Stomach (tissue), 9 donors: ENCODE measurements around the gene LCTL. TPM values are rescaled to one million over a fixed set of nuclear protein-coding genes. Genes with fewer than 3 reads are reported as not detected.

Source experiments
- DNase-seq, 2 donors: peaks; one replicate each; pipeline versions ENCODE4 v3.0.0 to v3.0.0-alpha.2; 2013 to 2019
- H3K27ac ChIP-seq, 5 donors: fragments of 200-600 bp in 4 of 5; sonication (generic) in 4 of 5; one replicate each; pipeline ENCODE4 v1.5.1; 2013 to 2019; ENCODE audit warnings: mild to moderate bottlenecking in 1 of 5, moderate library complexity in 1 of 5
- H3K27me3 ChIP-seq, 3 donors: fragments of 200-600 bp; sonication (generic); one replicate each; pipeline ENCODE4 v1.5.1; 2017 to 2019; ENCODE audit warnings: mixed run types in 1 of 3
- H3K36me3 ChIP-seq, 4 donors: fragments of 200-600 bp; sonication (generic); 1 replicate in 3 of 4; 2 replicates in 1 of 4; pipeline ENCODE4 v1.5.1; 2016 to 2019
- H3K4me1 ChIP-seq, 4 donors: fragments of 200-600 bp; sonication (generic); one replicate each; pipeline ENCODE4 v1.5.1; 2016 to 2019
- H3K4me3 ChIP-seq, 4 donors: fragments of 200-600 bp; sonication (generic) in 3 of 4; one replicate each; pipeline ENCODE4 v1.5.1; 2016 to 2019; ENCODE audit warnings: mild to moderate bottlenecking in 1 of 4
- H3K9me3 ChIP-seq, 4 donors: fragments of 200-600 bp; sonication (generic); one replicate each; pipeline ENCODE4 v1.5.1; 2016 to 2019
- CTCF ChIP-seq, 7 experiments: fragments of 450-650 bp in 4 of 7; fragments of 200-600 bp in 3 of 7; sonication (generic) in 3 of 7; IDR thresholded peaks; one replicate each; pipeline ENCODE4 v1.5.1; 2016 to 2019; ENCODE audit warnings: antibody characterized with exemption in 7 of 7, control low read depth in 2 of 7, mild to moderate bottlenecking in 1 of 7
- EP300 ChIP-seq: sonication (generic); formaldehyde crosslinking; IDR thresholded peaks from one replicate; pipeline ENCODE4 v1.6.1; 2017; ENCODE audit warnings: antibody characterized with exemption
- POLR2A ChIP-seq, 4 donors: fragments of 450-650 bp; IDR thresholded peaks; one replicate each; pipeline ENCODE4 v1.6.1; 2016; ENCODE audit warnings: antibody characterized with exemption in 4 of 4, control low read depth in 2 of 4, mild to moderate bottlenecking in 1 of 4, moderate library complexity in 1 of 4
- POLR2AphosphoS5 ChIP-seq, 3 donors: sonication (generic); formaldehyde crosslinking; IDR thresholded peaks; one replicate each; pipeline ENCODE4 v1.6.1; 2016; ENCODE audit warnings: antibody characterized with exemption in 3 of 3
- WGBS, 5 donors: extraction: QIAGEN DNeasy Blood & Tissue Kit in 3 of 5; methylation state at CpG; one replicate each; pipeline versions ENCODE4 v1.1.5 to v1.1.7; 2013 to 2018; 5-methylcytosine and 5-hydroxymethylcytosine counted together
- intact Hi-C: fragments of 100-400 bp; cut with DNase I; formaldehyde crosslinking; loops from one replicate; pipeline ENCODE4 v1.15.1; 2023; ENCODE audit warnings: low total_unique reads
- polyA plus RNA-seq, 3 donors: library from polyadenylated mRNA; stranded (reverse); fragments of 200-250 nt; gene quantifications; one replicate each; pipeline ENCODE4 v1.2.3, GENCODE V29; 2013
- total RNA-seq, 5 donors: library from RNA; depleted of rRNA; stranded (reverse); fragments of >200 nt; gene quantifications; one replicate each; pipeline versions ENCODE4 v1.1.0 to v1.2.3, GENCODE V29; 2014 to 2016
- donor health status: healthy with polysubstance abuse.
- donor health status: Bipolar disorder and iron deficiency.
- donor health status: healthy.

Gene LCTL
- total and polyA plus RNA-seq, 8 donors = not detected

GRCh38 chr15:66570842-66571478, 5.2 kb upstream of the LCTL start:
- Histone ChIP-seq H3K27ac (no peak overlapping the region), H3K36me3 (no peaks in the 10 kb centered on the region), H3K27me3 (no peaks in the 10 kb centered on the region), H3K9me3 (no peaks in the 10 kb centered on the region), H3K4me1 (peaks cover 0 to 7% (median 3%) of the 10 kb centered on the region in 4 donors), H3K4me3 (no peak overlapping the region)
- TF ChIP-seq CTCF (IDR thresholded peaks at IDR 0.05) (no peak), POLR2A (IDR thresholded peaks at IDR 0.05) (no peak), EP300 (no peak), POLR2AphosphoS5 (IDR thresholded peaks at IDR 0.05) (no peak)
- intact Hi-C loops = no loop called here
- no peak for DNase-seq
- WGBS, 5 donors = 77 to 93% (median 87%) methylated on average over 6 of the region's 6 CpGs

- H3K27ac ChIP-seq = no peak overlapping the region
- H3K4me3 ChIP-seq = no peak overlapping the region
- no peaks in the 10 kb centered on the region for H3K36me3 ChIP-seq
- no peaks in the 10 kb centered on the region for H3K27me3 ChIP-seq
- TF ChIP-seq CTCF (IDR thresholded peaks at IDR 0.05) = no peak
- no peak for TF ChIP-seq EP300
- no peak for TF ChIP-seq POLR2A (IDR thresholded peaks at IDR 0.05)
- no peak for TF ChIP-seq POLR2AphosphoS5 (IDR thresholded peaks at IDR 0.05)
- WGBS, 5 donors = 85 to 89% (median 86%) methylated on average over 3 of the region's 3 CpGs
- H3K4me1 ChIP-seq = peaks cover 0 to 7% (median 3%) of the 10 kb centered on the region in 4 donors
- intact Hi-C loops = no loop called here
- H3K9me3 ChIP-seq = no peaks in the 10 kb centered on the region
- no peak for DNase-seq
Observed at GRCh38 chr15:66570327-66570726, 4.5 kb upstream of the LCTL start.

GRCh38 chr15:66569461-66570137, 3.8 kb upstream of the LCTL start:
- no peak for TF ChIP-seq EP300
- TF ChIP-seq POLR2A (IDR thresholded peaks at IDR 0.05) = no peak
- TF ChIP-seq CTCF (IDR thresholded peaks at IDR 0.05) = no peak
- TF ChIP-seq POLR2AphosphoS5 (IDR thresholded peaks at IDR 0.05) = no peak
- H3K4me1 ChIP-seq = peaks cover 0 to 7% (median 3%) of the 10 kb centered on the region in 4 donors
- intact Hi-C loops = no loop called here
- no peak overlapping the region for H3K4me3 ChIP-seq
- no peak overlapping the region for H3K27ac ChIP-seq
- 74 to 100% (median 85%) methylated on average over 2 to 9 of the region's 9 CpGs for WGBS, 5 donors
- no peaks in the 10 kb centered on the region for H3K9me3 ChIP-seq
- no peaks in the 10 kb centered on the region for H3K27me3 ChIP-seq
- H3K36me3 ChIP-seq = no peaks in the 10 kb centered on the region
- no peak for DNase-seq

- intact Hi-C loops = no loop called here
- Histone ChIP-seq H3K36me3 (no peaks in the 10 kb centered on the region), H3K4me3 (no peak overlapping the region), H3K4me1 (peaks cover 0 to 7% (median 3%) of the 10 kb centered on the region in 4 donors), H3K27me3 (no peaks in the 10 kb centered on the region), H3K9me3 (no peaks in the 10 kb centered on the region), H3K27ac (no peak overlapping the region)
- no peak for DNase-seq
- 84 to 92% (median 88%) methylated on average over 7 of the region's 7 CpGs for WGBS, 5 donors
- no peak for TF ChIP-seq CTCF (IDR thresholded peaks at IDR 0.05)
- TF ChIP-seq POLR2AphosphoS5 (IDR thresholded peaks at IDR 0.05) = no peak
- TF ChIP-seq EP300 = no peak
- TF ChIP-seq POLR2A (IDR thresholded peaks at IDR 0.05) = no peak
Observed at GRCh38 chr15:66567897-66568296, 2.1 kb upstream of the LCTL start.
